NB4 (cell line): ENCODE data around the gene DSCAM.

Experiments
- DNase-seq: peaks from one replicate; pipeline ENCODE4 v3.0.0; 2010; ENCODE audit warnings: low read depth
- H3K4me3 ChIP-seq: one replicate; pipeline ENCODE4 v1.5.1; 2011; ENCODE audit warnings: mild to moderate bottlenecking, low read depth, low read length, moderate library complexity
- MYC ChIP-seq: IDR thresholded peaks from 2 replicates; pipeline ENCODE4 v1.6.1; 2011; ENCODE audit warnings: low read depth, low read length
- POLR2A ChIP-seq: IDR thresholded peaks from 2 replicates; pipeline ENCODE4 v1.6.1; 2011; ENCODE audit warnings: mild to moderate bottlenecking; ENCODE audit not compliant: insufficient read length; ENCODE audit errors: extremely low read depth
- TF ChIP-seq, protein P1 (sequence below): IDR thresholded peaks from 2 replicates; pipeline ENCODE4 v1.6.1; 2011; ENCODE audit warnings: low read depth, low read length
- TF ChIP-seq, protein P2 (sequence below): IDR thresholded peaks from one replicate; pipeline ENCODE4 v1.5.1; 2012; ENCODE audit warnings: low read depth, low read length

The DSCAM gene

GRCh38 chr21:40696246-40696645 lies 150.7 kb downstream of the DSCAM start:
- H3K4me3 ChIP-seq: no peak overlapping the region
- TF ChIP-seq MYC: no peak
- DNase-seq: no peak

DNA sequence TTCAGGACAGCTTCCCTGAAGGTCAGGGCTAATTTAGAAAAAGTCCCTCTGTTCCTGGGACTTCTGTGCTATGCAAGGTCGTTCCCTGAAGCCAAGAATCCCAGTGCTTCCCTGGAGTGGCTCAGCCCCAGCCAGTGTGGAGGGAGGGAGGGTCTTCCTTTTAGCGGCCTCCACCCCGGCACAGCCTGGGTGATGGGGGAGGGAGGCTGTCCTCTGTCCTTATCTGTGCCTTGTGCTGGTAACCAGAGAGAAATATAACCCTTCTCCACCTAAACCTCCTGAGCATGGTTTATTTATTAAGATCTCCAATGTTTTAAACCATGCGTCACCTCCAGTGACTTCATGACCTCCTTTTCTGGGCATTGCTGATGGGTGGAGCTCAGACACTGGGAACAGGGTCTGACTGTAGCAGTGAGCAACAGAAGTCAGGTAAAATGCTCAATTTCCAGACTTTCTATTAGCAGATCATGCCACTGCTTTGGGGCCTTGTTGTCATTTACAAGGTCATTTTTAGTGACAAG lies 157.1 kb downstream of the DSCAM start:
- TF ChIP-seq POLR2A: no peak
- TF ChIP-seq, protein P1, sequence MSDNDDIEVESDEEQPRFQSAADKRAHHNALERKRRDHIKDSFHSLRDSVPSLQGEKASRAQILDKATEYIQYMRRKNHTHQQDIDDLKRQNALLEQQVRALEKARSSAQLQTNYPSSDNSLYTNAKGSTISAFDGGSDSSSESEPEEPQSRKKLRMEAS: no peak
- TF ChIP-seq, protein P2, sequence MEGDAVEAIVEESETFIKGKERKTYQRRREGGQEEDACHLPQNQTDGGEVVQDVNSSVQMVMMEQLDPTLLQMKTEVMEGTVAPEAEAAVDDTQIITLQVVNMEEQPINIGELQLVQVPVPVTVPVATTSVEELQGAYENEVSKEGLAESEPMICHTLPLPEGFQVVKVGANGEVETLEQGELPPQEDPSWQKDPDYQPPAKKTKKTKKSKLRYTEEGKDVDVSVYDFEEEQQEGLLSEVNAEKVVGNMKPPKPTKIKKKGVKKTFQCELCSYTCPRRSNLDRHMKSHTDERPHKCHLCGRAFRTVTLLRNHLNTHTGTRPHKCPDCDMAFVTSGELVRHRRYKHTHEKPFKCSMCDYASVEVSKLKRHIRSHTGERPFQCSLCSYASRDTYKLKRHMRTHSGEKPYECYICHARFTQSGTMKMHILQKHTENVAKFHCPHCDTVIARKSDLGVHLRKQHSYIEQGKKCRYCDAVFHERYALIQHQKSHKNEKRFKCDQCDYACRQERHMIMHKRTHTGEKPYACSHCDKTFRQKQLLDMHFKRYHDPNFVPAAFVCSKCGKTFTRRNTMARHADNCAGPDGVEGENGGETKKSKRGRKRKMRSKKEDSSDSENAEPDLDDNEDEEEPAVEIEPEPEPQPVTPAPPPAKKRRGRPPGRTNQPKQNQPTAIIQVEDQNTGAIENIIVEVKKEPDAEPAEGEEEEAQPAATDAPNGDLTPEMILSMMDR: no peak
- TF ChIP-seq MYC: no peak
- H3K4me3 ChIP-seq: no peak overlapping the region
- no peak for DNase-seq

- TF ChIP-seq, protein P2: no peak
- no peak for TF ChIP-seq MYC
- TF ChIP-seq, protein P1: no peak
- no peak for TF ChIP-seq POLR2A
- DNase-seq: no peak
These were observed 157.7 kb downstream of the DSCAM start for GRCh38 chr21:40689217-40689616.

GRCh38 chr21:40688106-40688864 lies 158.7 kb downstream of the DSCAM start:
- no peak for DNase-seq
- no peak for TF ChIP-seq MYC
- TF ChIP-seq, protein P1: no peak
- TF ChIP-seq POLR2A: no peak
- TF ChIP-seq, protein P2: no peak

More at GRCh38 chr21:40689217-40689616, 157.7 kb downstream of the DSCAM start:
- no peak overlapping the region for H3K4me3 ChIP-seq

DNA sequence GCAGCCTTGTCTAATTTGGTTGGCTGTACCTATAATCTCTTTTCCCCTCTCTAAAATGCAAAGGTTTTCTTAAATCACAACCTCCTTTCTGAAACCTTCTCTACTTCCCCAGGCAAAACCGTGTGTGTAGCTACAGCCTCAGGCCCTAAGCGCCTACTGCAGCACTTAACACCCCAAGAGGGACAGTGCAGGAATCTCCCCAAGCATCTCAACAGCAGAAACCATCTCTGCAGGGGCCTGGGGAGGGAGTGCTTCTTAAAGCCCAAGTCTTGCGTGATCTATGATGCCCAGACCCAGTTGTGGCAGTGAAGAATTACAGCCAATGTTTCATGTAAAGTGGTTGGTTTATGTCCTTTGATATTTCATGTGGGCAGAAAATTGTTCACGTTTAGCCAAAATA lies 159.3 kb downstream of the DSCAM start:
- TF ChIP-seq, protein P2: no peak
- TF ChIP-seq POLR2A (no peak), MYC (no peak)
- TF ChIP-seq, protein P1: no peak
- DNase-seq: no peak
- H3K4me3 ChIP-seq: no peak overlapping the region

More at GRCh38 chr21:40688106-40688864, 158.7 kb downstream of the DSCAM start:
- no peak overlapping the region for H3K4me3 ChIP-seq

GRCh38 chr21:40686526-40686925 lies 160.4 kb downstream of the DSCAM start:
- no peak for DNase-seq
- TF ChIP-seq POLR2A (no peak), MYC (no peak)
- H3K4me3 ChIP-seq: no peak overlapping the region

DNA sequence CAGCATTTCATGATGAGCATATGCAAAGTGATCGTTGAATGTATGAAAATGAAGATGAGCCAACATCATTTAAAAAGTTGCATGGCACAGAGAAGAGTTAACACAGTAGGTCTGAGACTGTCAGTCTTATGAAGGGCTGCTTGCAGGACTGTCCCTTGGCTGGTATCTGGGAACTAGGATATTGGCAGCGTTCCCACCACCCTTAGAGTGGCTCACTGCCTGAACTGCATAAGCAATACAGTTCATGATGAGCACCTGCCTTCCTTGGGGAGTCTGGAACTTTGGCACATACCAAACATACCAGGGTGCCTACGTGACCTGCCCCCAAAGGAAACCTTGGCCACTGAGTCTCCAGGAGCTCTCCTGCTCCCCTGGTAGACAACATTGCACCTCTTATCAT lies 161.8 kb downstream of the DSCAM start:
- no peak overlapping the region for H3K4me3 ChIP-seq
- TF ChIP-seq POLR2A: no peak
- TF ChIP-seq MYC: no peak
- TF ChIP-seq, protein P1: no peak
- TF ChIP-seq, protein P2: no peak
- no peak for DNase-seq
